Peyer's patch (tissue), 4 donors: ENCODE measurements around the gene IL3.

Experiments used
- CTCF ChIP-seq, 6 experiments: fragments of 450-650 bp in 4 of 6; fragments of 200-600 bp in 2 of 6; sonication (generic) in 1 of 6; IDR thresholded peaks; one replicate each; pipeline ENCODE4 v1.5.1; 2017 to 2019; ENCODE audit warnings: antibody characterized with exemption in 6 of 6, mild to moderate bottlenecking in 3 of 6, moderate library complexity in 1 of 6
- POLR2A ChIP-seq, 2 donors: fragments of 450-650 bp; IDR thresholded peaks; one replicate each; pipeline ENCODE4 v1.5.1; 2017; ENCODE audit warnings: antibody characterized with exemption in 2 of 2, mild to moderate bottlenecking in 2 of 2, moderate library complexity in 2 of 2

GRCh38 chr5:132069561-132069960 lies 9.1 kb downstream of the IL3 start:
- TF ChIP-seq CTCF (IDR thresholded peaks at IDR 0.05) (no peak), POLR2A (IDR thresholded peaks at IDR 0.05) (no peak)
